WTC11 (cell line): ENCODE results near the gene RAET1E. TPM values are rescaled to one million over a fixed set of nuclear protein-coding genes. Genes with fewer than 3 reads are reported as not detected.
"Not testable (repeated sequence)": the region's sequence is repeated elsewhere in the genome, so short reads cannot be mapped to it uniquely, and the experiment has no call there.

Experiments used
- ATAC-seq: fragments of 200-7000 bp; cut with Tn5 transposase; 2 replicates; pipeline ENCODE4 v1.10.0; 2021; ENCODE audit warnings: mild to moderate bottlenecking, moderate library complexity
- CTCF ChIA-PET: fragments of 300-600 bp; sonication (Branson Sonifier 250); formaldehyde crosslinking; loops from one replicate; lab custom pipeline; 2021; ENCODE audit warnings: antibody characterized with exemption; lab: Charles Lee
- POLR2A ChIA-PET: fragments of 350-600 bp; sonication (Branson Sonifier 250); formaldehyde crosslinking; loops from one replicate; lab custom pipeline; 2021; ENCODE audit warnings: antibody characterized with exemption; lab: Charles Lee
- DNase-seq: peaks from one replicate; pipeline ENCODE4 v3.0.0; 2021; ENCODE audit warnings: low spot score
- H3K27ac Mint-ChIP-seq: 2 replicates; pipeline ENCODE4 v1.8.0; 2021; ENCODE audit warnings: mixed read lengths
- H3K27me3 Mint-ChIP-seq: 2 replicates; pipeline ENCODE4 v1.8.0; 2021; ENCODE audit warnings: low read depth, mild to moderate bottlenecking, moderate library complexity, mixed read lengths
- H3K36me3 Mint-ChIP-seq: 2 replicates; pipeline ENCODE4 v1.8.0; 2021; ENCODE audit warnings: mixed read lengths
- H3K4me1 Mint-ChIP-seq: 2 replicates; pipeline ENCODE4 v1.8.0; 2022; ENCODE audit warnings: mixed read lengths
- H3K4me3 Mint-ChIP-seq: 2 replicates; pipeline ENCODE4 v1.8.0; 2021; ENCODE audit warnings: mild to moderate bottlenecking, moderate library complexity, mixed read lengths
- H3K9me3 Mint-ChIP-seq: 2 replicates; pipeline ENCODE4 v1.8.0; 2021; ENCODE audit warnings: mixed read lengths
- ATF1 ChIP-seq: sonication (generic); formaldehyde crosslinking; IDR thresholded peaks from 2 replicates; pipeline ENCODE4 v1.8.1; 2023; ENCODE audit warnings: mild to moderate bottlenecking, moderate library complexity, missing genetic modification reagents
- CREB1 ChIP-seq: sonication (generic); formaldehyde crosslinking; IDR thresholded peaks from 2 replicates; pipeline ENCODE4 v1.8.0; 2023; ENCODE audit warnings: mild to moderate bottlenecking, missing genetic modification reagents
- FOXJ3 ChIP-seq: sonication (generic); formaldehyde crosslinking; IDR thresholded peaks from 2 replicates; pipeline ENCODE4 v1.9.0; 2021; ENCODE audit warnings: missing genetic modification reagents, mild to moderate bottlenecking, borderline replicate concordance
- GABPB1 ChIP-seq: sonication (generic); formaldehyde crosslinking; IDR thresholded peaks from 2 replicates; pipeline ENCODE4 v1.8.1; 2023; ENCODE audit warnings: mild to moderate bottlenecking, missing genetic modification reagents
- GTF2I ChIP-seq: fragments of 250-450 bp; sonication (Bioruptor Pico); conservative IDR thresholded peaks from 2 replicates; pipeline ENCODE4 v1.4.0; 2021; ENCODE audit warnings: mild to moderate bottlenecking
- KAT7 ChIP-seq: sonication (generic); formaldehyde crosslinking; IDR thresholded peaks from 2 replicates; pipeline ENCODE4 v1.8.1; 2023; ENCODE audit warnings: missing genetic modification reagents, mild to moderate bottlenecking, borderline replicate concordance
- NR3C1 ChIP-seq: sonication (generic); formaldehyde crosslinking; conservative IDR thresholded peaks from 2 replicates; pipeline ENCODE4 v1.8.1; 2023; ENCODE audit warnings: low read depth, mild to moderate bottlenecking, missing genetic modification reagents
- RELA ChIP-seq: sonication (generic); formaldehyde crosslinking; IDR thresholded peaks from 2 replicates; pipeline ENCODE4 v1.8.1; 2022; ENCODE audit warnings: missing genetic modification reagents, mild to moderate bottlenecking, borderline replicate concordance
- ZBTB21 ChIP-seq: sonication (generic); formaldehyde crosslinking; IDR thresholded peaks from 2 replicates; pipeline ENCODE4 v1.8.1; 2023; ENCODE audit warnings: mild to moderate bottlenecking, missing genetic modification reagents, borderline replicate concordance
- ZNF317 ChIP-seq: sonication (generic); formaldehyde crosslinking; IDR thresholded peaks from 2 replicates; pipeline ENCODE4 v1.8.1; 2023; ENCODE audit warnings: low read depth, mild to moderate bottlenecking, moderate library complexity, missing genetic modification reagents, borderline replicate concordance
- ZNF396 ChIP-seq: fragments of 250-450 bp; sonication (Bioruptor Pico); IDR thresholded peaks from 2 replicates; pipeline ENCODE4 v1.8.0; 2021; ENCODE audit warnings: mild to moderate bottlenecking, moderate library complexity, borderline replicate concordance
- total RNA-seq: library from RNA; stranded (reverse); gene quantifications from 3 replicates; pipeline ENCODE4 v1.2.3, GENCODE V29; 2021
- TF ChIP-seq, protein P1 (sequence below): fragments of 200-600 bp; IDR thresholded peaks from 2 replicates; pipeline ENCODE4 v1.8.0; 2022; ENCODE audit warnings: antibody characterized with exemption
- TF ChIP-seq, protein P2 (sequence below): fragments of 250-450 bp; sonication (Bioruptor Pico); IDR thresholded peaks from 2 replicates; pipeline ENCODE4 v2.1.2; 2022; ENCODE audit warnings: mild to moderate bottlenecking, moderate library complexity
- TF ChIP-seq, protein P3 (sequence below): sonication (generic); formaldehyde crosslinking; conservative IDR thresholded peaks from 2 replicates; pipeline ENCODE4 v1.8.1; 2022; ENCODE audit warnings: mild to moderate bottlenecking, missing genetic modification reagents
- TF ChIP-seq, protein P4 (sequence below): sonication (generic); formaldehyde crosslinking; IDR thresholded peaks from 2 replicates; pipeline ENCODE4 v1.8.1; 2023; ENCODE audit warnings: mild to moderate bottlenecking, missing genetic modification reagents, moderate library complexity
- TF ChIP-seq, protein P5 (sequence below): sonication (generic); formaldehyde crosslinking; IDR thresholded peaks from 2 replicates; pipeline ENCODE4 v1.8.1; 2022; ENCODE audit warnings: missing genetic modification reagents, borderline replicate concordance
- TF ChIP-seq, protein P6 (sequence below): sonication (generic); formaldehyde crosslinking; IDR thresholded peaks from 2 replicates; pipeline ENCODE4 v1.8.0; 2023; ENCODE audit warnings: mild to moderate bottlenecking, missing genetic modification reagents
- TF ChIP-seq, protein P7 (sequence below): fragments of 250-450 bp; sonication (Bioruptor Pico); IDR thresholded peaks from 2 replicates; pipeline ENCODE4 v1.8.0; 2021; ENCODE audit warnings: mild to moderate bottlenecking

RAET1E gene
- total RNA-seq, 1 experiment from 2014 or later, result not detected

DNA sequence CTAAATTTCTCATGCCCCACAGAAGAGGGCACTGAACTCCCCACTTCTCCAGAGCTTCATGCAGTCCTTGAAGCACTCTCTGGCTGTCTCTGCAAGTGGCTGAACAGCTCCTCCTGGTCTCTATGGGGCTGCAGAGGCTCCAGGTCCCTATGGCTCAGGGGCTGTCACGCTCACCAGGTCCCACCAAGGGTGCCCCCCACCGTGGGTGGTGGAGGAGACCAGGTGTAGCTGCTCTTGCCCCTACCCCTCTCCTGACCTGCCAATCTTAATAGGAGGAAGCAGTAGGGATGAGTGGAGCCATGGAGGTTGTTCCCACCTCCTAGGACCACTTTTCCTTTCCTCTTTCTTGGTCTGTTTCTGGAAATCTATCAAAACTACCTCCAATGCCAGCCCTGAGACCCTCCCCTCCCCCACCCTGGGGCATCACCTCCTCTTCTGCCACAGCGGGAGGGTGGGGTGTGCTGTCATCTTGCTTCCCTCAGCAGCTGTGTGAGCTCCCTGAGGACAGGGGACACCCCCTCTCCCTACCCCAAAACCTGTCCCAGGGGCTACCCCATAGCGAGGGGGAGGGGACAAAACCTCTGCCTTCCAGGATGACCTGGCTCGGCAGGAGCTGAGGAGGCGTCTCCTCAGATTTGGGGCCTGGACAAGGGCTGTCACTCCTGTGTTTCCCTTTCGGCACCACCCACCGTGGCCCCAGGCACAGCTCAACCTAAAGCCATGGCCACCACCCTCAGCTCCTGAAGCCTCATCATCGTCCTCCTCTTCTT lies 12.0 kb upstream of the RAET1E start (continued):
- TF ChIP-seq, protein P1, sequence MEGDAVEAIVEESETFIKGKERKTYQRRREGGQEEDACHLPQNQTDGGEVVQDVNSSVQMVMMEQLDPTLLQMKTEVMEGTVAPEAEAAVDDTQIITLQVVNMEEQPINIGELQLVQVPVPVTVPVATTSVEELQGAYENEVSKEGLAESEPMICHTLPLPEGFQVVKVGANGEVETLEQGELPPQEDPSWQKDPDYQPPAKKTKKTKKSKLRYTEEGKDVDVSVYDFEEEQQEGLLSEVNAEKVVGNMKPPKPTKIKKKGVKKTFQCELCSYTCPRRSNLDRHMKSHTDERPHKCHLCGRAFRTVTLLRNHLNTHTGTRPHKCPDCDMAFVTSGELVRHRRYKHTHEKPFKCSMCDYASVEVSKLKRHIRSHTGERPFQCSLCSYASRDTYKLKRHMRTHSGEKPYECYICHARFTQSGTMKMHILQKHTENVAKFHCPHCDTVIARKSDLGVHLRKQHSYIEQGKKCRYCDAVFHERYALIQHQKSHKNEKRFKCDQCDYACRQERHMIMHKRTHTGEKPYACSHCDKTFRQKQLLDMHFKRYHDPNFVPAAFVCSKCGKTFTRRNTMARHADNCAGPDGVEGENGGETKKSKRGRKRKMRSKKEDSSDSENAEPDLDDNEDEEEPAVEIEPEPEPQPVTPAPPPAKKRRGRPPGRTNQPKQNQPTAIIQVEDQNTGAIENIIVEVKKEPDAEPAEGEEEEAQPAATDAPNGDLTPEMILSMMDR, result no peak

DNA sequence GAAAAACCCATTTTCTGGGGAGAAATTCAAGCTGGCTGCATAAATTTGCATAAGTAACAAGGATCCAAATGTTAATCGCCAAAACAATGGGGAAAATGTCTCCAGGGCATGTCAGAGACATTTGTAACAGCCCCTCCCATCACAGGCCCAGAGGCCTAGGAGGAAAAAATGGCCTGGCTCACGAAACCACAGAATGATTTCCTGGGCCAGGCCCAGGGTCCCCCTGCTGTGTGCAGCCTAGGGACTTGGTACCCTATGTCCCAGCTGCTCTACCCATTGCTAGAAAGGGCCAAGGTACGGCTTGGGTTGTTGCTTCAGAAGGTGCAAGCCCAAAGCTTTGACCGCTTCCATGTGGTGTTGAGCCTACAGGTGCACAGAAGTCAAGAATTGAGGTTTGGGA lies 10.6 kb upstream of the RAET1E start:
- H3K4me3 Mint-ChIP-seq, H3K4me1 Mint-ChIP-seq, DNase-seq, ATAC-seq, POLR2A ChIA-PET, H3K27ac Mint-ChIP-seq: not testable (repeated sequence)
- Mint-ChIP-seq H3K27me3 (peaks cover 34% of the 10 kb centered on the region), H3K9me3 (peaks cover 43% of the 10 kb centered on the region), H3K36me3 (peaks cover 16% of the 10 kb centered on the region)
- CTCF ChIA-PET, result interaction anchor here (0.6 kb wide), 1 partner anchor 76 kb away, joined by 3 read pairs; no protein-coding TSS in a partner anchor

DNA sequence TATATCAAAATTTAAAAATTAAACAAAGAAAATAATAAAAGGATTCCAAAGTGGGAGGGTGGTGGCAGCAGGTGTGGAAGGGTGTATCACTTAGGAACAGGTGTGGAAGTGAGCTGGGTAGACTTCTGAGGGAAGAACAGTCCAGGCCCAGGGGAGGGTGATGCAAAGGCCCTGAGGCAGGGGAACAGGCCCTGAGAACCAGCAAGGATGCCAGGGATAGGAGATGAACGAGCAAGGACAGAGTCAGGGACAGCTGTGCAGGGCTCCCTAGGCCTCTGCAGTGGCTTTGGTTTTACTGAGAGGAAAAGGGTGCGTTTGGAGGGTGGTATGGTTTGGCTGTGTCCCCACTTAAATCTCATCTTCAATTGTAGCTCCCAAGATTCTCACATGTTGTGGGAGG lies 9.4 kb upstream of the RAET1E start:
- no peak for TF ChIP-seq ZNF317 (CRISPR knock-in tag)
- TF ChIP-seq, all 79 proteins: peak for 0
- ChIA-PET CTCF (no interaction called here), POLR2A (no interaction called here)
- ATAC-seq (no peak), DNase-seq (no peak)
- Mint-ChIP-seq H3K36me3 (peaks cover 16% of the 10 kb centered on the region), H3K4me3 (no peak overlapping the region), H3K9me3 (peaks cover 43% of the 10 kb centered on the region), H3K4me1 (no peaks in the 10 kb centered on the region), H3K27me3 (peaks cover 25% of the 10 kb centered on the region), H3K27ac (no peak overlapping the region)

DNA sequence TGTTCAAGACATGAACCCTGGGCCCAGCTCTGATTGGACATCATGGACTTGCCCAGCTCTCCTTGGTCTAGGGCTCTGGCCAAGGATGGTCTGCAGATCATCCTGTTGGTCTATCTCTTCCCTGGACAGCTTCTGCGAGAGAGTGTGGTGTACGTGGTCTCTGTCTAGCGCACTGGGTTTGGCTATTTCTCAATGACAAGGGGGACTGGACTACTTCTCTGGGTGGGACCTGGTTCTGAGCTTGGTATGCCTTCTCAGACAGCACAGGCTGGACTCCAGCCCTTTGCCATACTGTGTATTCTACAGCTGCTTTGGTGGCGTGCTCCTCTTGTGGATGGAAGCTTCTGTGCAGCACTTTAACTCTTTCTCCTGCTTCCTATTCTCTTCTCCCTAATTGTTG lies 8.5 kb upstream of the RAET1E start:
- H3K27me3 Mint-ChIP-seq, result peaks cover 22% of the 10 kb centered on the region
- DNase-seq (no peak), ATAC-seq (no peak)
- ChIA-PET POLR2A (no interaction called here), CTCF (interaction anchor here (1.2 to 3.2 kb wide), 2 partner anchors 66 to 165 kb away, joined by 4 to 21 read pairs; no protein-coding TSS in a partner anchor)
- TF ChIP-seq, protein P2, sequence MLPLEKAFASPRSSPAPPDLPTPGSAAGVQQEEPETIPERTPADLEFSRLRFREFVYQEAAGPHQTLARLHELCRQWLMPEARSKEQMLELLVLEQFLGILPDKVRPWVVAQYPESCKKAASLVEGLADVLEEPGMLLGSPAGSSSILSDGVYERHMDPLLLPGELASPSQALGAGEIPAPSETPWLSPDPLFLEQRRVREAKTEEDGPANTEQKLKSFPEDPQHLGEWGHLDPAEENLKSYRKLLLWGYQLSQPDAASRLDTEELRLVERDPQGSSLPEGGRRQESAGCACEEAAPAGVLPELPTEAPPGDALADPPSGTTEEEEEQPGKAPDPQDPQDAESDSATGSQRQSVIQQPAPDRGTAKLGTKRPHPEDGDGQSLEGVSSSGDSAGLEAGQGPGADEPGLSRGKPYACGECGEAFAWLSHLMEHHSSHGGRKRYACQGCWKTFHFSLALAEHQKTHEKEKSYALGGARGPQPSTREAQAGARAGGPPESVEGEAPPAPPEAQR (CRISPR knock-in tag), result no peak
- no peak for TF ChIP-seq ZNF396 (CRISPR knock-in tag)
- no peak for TF ChIP-seq GABPB1
- TF ChIP-seq ZBTB21 (CRISPR knock-in tag), result no peak
- no peak for TF ChIP-seq RELA (CRISPR knock-in tag)
- TF ChIP-seq KAT7, result no peak
- no peak for TF ChIP-seq ATF1
- TF ChIP-seq, protein P3, sequence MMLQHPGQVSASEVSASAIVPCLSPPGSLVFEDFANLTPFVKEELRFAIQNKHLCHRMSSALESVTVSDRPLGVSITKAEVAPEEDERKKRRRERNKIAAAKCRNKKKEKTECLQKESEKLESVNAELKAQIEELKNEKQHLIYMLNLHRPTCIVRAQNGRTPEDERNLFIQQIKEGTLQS, result no peak
- TF ChIP-seq, protein P4, sequence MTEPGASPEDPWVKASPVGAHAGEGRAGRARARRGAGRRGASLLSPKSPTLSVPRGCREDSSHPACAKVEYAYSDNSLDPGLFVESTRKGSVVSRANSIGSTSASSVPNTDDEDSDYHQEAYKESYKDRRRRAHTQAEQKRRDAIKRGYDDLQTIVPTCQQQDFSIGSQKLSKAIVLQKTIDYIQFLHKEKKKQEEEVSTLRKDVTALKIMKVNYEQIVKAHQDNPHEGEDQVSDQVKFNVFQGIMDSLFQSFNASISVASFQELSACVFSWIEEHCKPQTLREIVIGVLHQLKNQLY (CRISPR knock-in tag), result no peak
- TF ChIP-seq NR3C1, result no peak
- TF ChIP-seq, protein P5, sequence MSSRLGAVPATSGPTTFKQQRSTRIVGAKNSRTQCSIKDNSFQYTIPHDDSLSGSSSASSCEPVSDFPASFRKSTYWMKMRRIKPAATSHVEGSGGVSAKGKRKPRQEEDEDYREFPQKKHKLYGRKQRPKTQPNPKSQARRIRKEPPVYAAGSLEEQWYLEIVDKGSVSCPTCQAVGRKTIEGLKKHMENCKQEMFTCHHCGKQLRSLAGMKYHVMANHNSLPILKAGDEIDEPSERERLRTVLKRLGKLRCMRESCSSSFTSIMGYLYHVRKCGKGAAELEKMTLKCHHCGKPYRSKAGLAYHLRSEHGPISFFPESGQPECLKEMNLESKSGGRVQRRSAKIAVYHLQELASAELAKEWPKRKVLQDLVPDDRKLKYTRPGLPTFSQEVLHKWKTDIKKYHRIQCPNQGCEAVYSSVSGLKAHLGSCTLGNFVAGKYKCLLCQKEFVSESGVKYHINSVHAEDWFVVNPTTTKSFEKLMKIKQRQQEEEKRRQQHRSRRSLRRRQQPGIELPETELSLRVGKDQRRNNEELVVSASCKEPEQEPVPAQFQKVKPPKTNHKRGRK (CRISPR knock-in tag), result no peak
- TF ChIP-seq, protein P6, sequence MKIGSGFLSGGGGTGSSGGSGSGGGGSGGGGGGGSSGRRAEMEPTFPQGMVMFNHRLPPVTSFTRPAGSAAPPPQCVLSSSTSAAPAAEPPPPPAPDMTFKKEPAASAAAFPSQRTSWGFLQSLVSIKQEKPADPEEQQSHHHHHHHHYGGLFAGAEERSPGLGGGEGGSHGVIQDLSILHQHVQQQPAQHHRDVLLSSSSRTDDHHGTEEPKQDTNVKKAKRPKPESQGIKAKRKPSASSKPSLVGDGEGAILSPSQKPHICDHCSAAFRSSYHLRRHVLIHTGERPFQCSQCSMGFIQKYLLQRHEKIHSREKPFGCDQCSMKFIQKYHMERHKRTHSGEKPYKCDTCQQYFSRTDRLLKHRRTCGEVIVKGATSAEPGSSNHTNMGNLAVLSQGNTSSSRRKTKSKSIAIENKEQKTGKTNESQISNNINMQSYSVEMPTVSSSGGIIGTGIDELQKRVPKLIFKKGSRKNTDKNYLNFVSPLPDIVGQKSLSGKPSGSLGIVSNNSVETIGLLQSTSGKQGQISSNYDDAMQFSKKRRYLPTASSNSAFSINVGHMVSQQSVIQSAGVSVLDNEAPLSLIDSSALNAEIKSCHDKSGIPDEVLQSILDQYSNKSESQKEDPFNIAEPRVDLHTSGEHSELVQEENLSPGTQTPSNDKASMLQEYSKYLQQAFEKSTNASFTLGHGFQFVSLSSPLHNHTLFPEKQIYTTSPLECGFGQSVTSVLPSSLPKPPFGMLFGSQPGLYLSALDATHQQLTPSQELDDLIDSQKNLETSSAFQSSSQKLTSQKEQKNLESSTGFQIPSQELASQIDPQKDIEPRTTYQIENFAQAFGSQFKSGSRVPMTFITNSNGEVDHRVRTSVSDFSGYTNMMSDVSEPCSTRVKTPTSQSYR (CRISPR knock-in tag), result no peak
- TF ChIP-seq FOXJ3 (CRISPR knock-in tag), result no peak
- TF ChIP-seq, protein P7, sequence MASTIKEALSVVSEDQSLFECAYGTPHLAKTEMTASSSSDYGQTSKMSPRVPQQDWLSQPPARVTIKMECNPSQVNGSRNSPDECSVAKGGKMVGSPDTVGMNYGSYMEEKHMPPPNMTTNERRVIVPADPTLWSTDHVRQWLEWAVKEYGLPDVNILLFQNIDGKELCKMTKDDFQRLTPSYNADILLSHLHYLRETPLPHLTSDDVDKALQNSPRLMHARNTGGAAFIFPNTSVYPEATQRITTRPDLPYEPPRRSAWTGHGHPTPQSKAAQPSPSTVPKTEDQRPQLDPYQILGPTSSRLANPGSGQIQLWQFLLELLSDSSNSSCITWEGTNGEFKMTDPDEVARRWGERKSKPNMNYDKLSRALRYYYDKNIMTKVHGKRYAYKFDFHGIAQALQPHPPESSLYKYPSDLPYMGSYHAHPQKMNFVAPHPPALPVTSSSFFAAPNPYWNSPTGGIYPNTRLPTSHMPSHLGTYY (CRISPR knock-in tag), result no peak
- TF ChIP-seq GTF2I (CRISPR knock-in tag), result no peak
- TF ChIP-seq CREB1 (CRISPR knock-in tag), result no peak
- peaks cover 16% of the 10 kb centered on the region for H3K36me3 Mint-ChIP-seq
- peaks cover 43% of the 10 kb centered on the region for H3K9me3 Mint-ChIP-seq
- no peak overlapping the region for H3K27ac Mint-ChIP-seq
- H3K4me3 Mint-ChIP-seq, result no peak overlapping the region
- H3K4me1 Mint-ChIP-seq, result no peaks in the 10 kb centered on the region
